ENCODE data around the gene USP36.
"Not testable (repeated sequence)": the region's sequence is repeated elsewhere in the genome, so short reads cannot be mapped to it uniquely, and the experiment has no call there.

USP36 gene

DNA sequence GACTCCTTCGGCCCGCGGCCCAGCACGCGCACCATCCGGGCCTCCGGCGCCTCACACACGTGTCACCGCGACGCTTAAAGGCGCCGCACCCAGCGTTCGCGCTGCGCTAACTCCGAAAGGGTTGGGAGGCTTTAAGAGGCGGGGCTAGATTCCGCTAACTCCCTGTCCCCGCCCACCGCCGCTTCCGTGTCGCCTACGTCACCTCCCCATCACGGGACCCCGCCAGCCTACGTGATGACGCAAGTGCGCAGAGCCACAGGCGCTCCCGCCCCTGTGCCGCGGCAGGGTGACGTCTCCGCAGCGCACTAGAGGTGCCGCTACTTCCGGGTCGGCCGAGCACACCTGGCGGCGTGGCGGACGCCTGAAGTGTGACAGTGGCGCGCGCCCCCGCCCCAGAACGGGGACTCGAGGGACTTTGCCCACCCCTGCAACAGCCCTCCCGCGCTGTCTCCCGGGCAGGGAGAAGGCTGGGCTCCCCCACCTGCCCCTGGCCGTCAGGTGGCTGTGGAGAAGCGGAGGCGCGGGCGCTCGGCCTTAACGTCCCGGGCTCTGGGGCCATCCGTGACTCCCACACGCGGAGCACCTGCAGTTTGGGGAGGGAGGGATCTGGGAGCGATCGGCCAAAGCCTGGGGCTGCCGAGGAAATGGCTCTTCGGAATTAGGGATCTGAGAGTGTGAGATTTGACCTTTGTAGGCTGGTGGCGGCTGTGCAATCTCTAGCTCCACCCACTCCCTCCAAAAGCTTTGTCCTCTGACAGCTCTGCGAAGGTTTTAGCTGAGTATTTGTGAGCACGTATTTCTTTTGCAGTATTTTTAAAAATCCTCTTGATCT, at the start of gene USP36:
Gene USP36, minus strand, starts transcription at position 35 of the 832 bp plus-strand sequence. CDS start 4,451 bp downstream, outside the sequence.
- DNase-seq (ENCODE audit: low spot score): peak; percentile 96
- peak; percentile 73 for FAIRE-seq

DNA sequence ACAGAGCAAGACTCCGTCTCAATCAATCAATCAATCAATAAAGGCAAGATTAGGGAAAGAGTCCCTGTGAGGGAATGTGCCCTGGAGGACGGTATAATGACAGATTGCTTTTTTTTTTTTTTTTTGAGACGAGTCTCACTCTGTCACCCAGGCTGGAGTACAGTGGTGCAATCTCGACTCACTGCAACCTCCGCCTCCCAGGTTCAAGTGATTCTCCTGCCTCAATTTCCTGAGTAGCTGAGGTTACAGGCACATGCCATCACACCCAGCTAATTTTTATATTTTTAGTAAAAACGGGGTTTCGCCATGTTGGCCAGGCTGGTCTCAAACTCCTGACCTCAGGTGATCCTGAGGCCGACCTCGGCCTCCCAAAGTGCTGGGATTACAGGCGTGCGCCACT, 49.5 kb upstream of the USP36 start:
- not testable (repeated sequence) for DNase-seq (ENCODE audit: low spot score); FAIRE-seq

DNA sequence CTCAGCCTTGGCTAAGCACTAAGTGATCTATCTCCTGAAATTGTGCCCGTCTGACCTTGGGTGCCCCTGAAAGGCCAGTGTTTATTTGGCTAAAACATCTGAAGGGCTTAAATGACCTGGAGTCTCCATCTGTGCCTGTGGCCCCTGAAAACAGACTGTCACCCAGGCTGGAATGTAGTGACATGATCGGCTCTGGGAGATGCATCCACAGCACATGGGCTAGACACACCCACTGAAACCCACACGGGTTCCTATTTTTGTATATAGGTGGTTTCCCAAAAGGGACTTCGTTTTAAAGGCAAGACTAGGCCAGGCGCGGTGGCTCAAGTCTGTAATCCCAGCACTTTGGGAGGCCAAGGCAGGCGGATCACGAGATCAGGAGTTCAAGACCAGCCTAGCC, 48.9 kb upstream of the USP36 start:
- FAIRE-seq (no peak), DNase-seq (ENCODE audit: low spot score) (no peak)

DNA sequence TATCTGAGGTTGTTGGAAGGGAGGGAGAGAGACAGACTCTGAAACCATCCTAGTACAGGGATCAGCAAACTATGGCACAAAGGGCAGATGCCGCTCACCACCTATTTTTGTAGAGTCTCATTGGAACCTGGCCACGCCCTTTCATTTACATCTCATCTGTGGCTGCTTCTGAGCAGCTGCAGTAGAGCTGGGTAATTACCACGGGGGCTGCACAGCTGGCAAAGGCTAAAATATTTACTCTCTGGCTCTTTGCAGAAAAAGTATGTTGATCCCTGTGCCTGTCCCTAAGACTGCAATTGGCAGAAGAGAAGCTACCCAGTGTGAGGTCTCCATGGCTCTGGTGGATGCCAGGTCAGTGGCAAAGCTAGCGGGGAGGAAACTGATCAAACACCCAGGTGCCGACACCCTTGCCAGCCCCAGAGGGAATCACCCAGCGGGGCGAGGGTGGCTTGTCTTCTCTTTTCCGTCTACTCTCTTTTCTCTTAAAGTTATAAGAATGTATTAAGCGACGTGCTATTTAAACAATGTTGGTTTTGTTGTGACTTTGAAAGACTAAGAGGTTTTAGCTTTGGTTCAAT, 48.4 kb upstream of the USP36 start:
- FAIRE-seq (no peak), DNase-seq (ENCODE audit: low spot score) (no peak)

DNA sequence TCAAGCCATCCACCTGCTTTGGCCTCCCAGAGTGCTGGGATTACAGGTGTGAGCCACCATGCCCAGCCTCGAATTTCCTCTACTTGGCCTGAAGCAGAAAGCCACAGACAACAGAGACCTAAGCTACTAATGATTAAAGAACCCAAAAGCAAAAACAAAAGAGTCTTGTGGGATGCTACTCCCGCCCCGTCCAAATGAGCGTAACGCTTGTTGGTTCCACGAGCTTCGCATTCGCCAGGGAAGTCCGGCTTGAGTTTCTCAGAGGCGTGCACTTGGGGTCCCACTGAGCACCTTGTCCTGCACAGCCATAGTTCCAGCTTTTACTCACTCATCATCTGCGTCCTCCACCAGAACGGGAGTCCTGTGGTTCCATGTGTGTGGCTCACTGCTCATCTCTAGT, 46.3 kb upstream of the USP36 start:
- DNase-seq (ENCODE audit: low spot score) (no peak), FAIRE-seq (no peak)

DNA sequence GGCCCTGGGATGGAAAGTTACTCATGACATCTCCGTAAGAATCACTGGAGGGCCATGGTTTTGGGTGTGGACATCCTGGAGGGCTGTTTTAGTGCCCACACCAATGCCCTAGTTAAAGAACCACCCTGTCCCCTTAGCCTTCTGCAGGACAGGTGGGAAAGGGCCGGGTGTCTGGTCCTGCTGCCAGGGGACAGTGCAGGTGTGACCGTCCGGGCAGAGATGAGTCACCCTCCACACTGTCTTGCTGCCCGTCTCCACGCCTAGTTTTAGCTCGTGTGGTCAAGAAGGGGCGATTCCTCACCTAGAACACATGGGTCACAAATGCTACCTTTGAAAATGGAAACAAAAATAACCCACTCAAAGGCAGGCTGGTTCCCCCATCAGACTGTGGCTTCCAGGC, 45.3 kb upstream of the USP36 start:
- FAIRE-seq (no peak), DNase-seq (ENCODE audit: low spot score) (no peak)

DNA sequence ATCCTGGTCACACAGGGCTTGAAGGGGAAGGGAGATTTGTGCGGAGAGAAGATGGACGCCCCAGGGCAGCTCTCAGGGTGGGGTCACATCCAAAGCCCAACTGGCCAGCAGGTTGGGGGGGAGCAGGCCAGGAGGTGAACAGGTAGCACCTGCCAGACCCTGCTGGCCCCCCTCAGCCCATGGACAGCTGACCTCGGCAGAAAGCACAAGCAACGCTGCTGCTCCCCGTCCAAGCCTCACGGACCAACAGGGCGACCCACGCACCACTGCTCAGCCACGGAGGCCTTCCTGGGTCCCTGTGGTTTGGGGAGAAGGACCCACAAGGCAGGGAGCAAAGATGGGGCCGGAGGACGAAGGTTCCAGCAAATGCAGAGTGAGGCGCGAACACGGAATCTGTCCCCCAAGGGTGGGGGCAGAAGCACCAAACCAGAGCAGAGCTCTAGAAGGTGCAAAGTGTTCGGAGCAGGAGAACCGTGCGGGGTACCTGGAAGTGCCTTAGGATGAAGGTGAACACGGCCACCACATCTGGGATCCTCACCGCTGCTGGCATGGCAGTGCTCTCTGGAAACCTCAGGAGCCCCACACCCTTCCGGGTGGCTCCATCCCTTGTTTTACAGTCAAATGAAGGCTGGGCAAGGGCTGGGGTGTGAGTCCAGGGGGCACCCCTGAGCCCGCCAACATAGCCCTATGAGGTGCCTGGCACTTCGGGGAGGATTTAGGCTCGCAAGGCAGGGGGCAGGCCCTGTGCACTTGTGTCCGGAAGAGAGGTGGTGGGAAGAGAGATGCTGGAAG, 44.5 kb upstream of the USP36 start:
- DNase-seq (ENCODE audit: low spot score) (no peak), FAIRE-seq (no peak)

DNA sequence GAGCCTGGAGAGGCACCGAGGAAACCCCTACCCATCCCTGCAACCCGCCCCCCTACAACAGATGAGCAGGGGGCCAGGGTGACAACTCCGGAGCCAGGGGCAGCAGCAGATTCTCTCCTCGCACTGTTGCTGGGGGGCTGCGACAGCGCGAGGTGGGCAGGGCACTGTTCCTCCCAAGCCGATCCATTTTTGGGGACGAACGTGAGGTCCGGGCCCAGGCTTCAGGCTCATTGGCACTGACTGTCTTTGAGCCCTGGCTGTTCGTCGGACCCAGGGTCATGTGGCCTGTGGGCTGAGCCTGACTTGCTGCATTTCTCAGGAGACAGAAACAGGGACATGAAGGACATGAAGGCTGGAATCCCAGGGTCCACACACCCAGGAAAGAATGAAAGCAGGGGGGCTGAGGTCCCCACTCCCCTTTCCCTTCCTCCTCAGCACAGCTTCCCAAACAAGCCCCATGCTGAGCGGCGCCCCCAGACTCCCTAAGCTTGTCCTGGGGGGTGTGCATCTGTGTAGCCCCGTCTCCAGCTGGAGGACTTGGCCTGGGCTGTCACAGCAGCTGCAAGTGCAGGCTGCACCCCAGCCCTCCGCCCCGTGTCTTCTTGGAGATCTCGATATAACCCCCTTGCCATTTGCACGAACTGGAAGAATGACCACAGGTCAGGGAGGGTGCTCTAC, 43.7 kb upstream of the USP36 start:
- DNase-seq (ENCODE audit: low spot score): no peak
- FAIRE-seq: no peak

DNA sequence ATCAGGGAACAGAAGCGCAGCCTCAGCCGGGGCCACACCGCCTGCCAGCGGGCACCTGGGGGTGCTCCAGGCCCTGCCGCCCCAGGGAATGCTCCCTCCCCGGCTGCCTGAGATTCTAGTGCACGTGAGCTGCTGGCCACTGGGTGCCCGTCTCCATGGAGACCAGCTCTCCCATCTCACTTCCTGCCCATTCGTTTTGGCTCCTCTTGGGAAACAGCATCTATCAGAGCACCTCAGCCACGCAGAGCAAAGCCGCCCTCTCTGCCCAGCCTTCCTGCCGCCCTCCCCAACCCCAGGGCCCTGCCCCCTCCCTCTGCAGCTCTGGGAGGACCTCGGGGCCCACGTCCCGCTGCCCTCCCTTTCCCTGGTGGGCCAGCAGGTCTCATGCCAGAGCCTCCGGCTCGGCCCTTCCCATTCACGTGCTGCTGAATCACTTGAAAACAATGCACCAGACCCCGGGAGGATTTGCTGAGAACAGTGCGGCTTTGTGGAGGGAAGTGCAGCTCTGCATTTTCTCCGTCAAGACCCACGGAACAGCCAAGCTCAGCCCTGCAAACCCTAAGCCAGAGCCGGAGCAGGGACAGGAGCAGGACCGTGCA, 43.0 kb upstream of the USP36 start:
- DNase-seq (ENCODE audit: low spot score): peak; percentile 89
- FAIRE-seq: peak; percentile 71

DNA sequence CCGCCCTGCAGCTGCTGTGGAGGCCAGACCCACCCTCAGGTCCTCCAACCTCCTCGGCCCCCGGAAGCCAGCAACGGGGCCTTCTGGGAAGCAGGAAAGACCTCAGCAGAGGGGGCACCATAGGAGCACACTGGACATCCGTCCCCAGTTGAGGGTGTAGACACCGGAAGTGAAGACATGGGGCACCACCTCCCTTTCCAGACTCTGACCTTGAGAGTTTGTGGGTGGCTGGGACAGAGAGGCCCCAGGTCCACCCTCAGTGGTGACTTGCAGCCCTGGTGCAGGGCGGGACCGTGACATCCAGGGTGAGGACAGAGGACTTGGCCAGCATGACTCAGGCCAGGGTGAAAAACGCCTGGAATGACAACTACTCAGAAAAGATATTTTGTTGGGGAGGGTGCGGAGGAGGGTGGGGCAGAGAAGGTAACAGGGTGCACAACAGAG, 42.5 kb upstream of the USP36 start:
- FAIRE-seq (peak; percentile 78), DNase-seq (ENCODE audit: low spot score) (peak; percentile 91)

DNA sequence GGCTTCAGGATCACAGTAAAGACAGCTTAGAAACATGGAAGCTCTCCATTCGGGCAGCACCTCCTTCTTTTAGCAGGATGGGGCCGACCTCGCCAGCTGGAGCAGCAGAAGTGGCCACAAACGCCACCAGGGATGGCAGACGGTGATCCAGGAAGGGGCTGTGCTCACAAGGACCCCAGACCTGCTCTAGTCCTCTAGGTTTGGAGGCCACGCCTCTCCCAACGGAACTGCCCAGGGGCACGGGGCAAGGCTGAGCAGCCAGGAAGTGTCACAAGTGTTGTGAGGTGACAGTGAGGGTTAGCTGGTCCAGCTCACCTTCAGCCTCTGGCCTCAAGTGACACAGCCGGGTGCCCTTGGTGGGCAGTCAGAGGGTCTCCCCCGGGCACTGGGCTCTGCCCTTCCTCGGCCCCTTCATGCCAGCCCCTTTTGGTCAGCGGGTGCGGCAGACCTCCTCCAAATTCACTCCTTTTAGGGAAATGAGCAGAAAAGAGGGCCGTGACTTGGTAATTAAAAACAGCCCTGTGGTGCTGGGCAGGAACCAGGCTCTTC, 42.0 kb upstream of the USP36 start:
- DNase-seq (ENCODE audit: low spot score) (no peak), FAIRE-seq (no peak)

DNA sequence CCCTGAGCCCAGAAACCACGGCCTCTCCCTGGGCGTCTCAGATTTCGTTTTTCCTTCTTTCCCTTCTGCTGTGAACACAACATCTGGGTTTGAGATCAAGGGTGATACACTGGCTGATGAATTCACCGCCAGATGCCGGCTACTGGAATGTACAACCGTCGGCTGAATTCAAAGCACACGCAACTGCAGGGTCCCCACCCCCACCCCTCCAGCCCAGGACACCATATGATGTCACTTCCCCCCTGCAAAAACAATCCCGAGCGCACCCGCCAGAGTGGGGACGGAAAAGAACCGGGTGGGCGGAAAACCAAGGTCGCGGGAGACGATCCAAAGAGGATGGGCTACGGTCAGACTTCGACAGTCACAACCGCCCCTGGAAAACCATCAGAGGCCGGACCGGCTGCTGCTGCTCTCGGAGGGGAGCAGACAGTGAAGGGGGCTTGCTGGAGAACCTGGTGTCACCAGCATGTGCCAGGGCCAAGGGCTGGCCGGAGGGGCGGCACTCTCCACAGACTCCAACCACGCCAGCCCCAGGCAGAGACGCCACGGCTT, 39.1 kb upstream of the USP36 start:
- FAIRE-seq: no peak

DNA sequence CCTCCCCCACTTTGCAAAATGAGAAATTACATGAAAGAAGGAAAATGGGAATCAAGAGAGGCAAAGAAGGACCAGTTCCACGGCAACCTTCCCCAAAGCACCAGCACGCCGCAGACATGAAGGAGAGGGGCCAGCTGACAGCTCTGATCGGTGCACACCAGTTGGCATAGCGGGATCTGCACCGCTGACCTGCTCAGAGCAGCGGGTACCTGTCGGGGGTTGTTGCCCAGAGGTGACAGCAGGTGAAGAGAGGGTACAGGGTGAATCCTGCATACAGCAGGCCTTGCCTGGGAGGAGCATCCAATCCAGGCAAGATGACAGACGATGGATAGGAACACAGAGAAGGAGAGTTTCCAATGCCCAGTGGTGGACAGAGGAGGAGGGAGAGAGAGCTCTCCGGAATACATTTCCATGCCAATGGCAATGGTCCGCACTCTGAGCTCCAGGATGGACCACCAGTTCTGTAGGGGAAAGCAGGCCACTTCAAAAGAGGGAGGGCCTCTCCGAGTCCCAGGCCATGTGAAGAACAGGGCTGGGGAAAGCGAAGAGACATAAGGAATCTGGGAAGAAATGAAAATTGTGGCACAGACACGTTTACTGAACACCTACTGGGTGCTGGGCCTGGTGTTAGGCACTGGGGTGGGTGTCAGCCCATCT, 38.4 kb upstream of the USP36 start:
- no peak for DNase-seq (ENCODE audit: low spot score)
- FAIRE-seq: no peak

More for the DNA sequence above, 39.1 kb upstream of the USP36 start:
- DNase-seq (ENCODE audit: low spot score): no peak

DNA sequence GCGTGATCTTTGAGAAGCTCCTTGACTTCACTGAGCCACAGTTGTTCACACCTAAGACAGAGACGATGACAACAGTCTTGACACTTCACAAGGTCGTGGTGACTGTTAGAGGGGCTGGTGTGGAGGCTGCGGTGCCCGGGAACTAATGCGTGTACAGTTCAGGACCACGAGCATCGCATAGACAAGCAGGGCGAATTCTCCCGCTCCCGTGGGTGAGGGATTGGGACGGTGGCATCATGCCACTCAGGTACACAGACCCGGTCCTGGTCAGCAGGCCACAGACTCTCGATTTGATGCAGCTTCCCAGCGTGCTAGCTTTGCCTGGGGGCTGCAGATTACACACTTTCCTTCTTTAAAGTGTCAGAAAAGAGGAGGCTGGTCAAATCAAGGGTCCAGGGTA, 37.6 kb upstream of the USP36 start:
- DNase-seq (ENCODE audit: low spot score) (no peak), FAIRE-seq (no peak)

DNA sequence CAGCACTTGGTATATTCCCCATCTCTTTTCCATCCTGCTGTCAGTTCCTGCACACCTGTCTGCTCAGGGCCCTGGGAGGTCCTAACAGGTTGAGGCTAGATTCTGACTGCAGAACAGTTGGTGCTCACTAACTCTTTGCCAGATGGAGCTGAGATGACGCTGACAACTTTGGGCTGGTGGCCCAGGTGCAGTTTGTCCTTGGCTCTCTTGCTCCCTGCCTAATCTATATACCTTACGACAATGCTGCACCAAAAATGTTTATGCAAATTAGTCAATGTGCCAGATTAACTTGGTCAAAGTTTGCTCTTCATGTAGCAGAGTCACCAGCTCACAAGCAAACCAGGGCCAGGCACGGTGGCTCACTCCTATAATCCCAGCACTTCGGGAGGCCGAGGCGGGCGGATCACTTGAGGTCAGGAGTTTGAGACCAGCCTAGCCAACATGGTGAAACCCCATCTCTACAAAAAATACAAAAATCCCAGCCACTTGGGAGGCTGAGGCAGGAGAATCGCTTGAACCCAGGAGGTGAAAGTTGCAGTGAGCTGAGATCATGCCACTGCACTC, 36.4 kb upstream of the USP36 start:
- not testable (repeated sequence) for DNase-seq (ENCODE audit: low spot score); FAIRE-seq

DNA sequence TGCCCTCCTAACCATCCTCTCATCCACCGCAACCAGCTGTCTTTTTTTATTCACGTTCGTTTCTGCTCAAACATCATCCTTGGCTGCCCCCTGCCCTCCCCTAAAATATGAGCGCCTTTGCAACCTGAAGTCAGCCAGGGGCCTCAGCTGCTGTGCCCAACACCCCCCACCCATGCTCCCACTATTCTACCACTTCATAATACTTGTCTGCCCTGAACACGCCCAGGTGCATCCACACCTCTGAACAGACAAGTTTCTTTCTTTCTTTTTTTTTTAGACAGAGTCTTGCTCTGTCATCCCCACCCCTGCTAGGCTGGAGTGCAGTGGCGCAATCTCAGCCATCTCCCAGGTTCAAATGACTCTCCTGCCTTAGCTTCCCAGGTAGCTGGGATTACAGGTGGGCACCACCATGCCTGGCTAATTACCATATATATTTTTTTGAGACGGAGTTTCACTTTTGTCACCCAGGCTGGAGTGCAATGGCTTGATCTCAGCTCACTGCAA, 35.5 kb upstream of the USP36 start:
- FAIRE-seq (no peak), DNase-seq (ENCODE audit: low spot score) (no peak)

DNA sequence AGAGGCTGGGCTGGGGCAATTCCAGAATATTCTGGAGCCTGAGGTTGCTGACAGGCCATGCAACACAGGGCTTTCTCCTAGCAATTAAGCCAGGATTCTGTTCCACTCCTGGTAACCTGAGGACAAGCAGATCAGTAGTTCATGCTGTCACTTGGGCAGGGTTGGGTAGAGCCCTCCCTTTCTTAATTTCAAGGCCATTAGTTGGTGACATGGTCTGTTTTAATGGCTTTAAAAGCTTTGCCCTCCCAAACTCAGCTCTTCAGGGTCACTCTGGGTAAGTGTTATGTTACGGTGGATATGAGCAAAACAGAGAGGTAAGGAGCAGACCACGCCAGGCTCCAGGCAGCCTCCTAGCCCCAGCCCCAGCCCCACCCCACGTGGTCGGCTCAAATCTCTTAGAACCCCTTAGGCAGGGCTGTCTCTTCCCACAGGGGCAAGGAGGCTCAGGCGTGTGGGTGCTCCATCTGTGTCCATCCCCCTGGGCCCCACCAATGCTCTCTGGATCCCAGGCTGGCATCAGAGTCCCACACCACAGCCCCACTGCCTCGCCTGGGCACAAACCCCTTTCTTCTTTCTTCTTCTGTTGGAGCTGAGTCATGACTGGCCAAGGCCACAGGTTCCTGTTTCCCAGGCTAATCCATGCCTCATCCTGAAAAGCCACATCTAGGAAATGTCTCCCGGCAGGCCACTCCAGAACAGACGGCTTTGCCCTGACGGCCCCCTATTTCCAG, 34.9 kb upstream of the USP36 start:
- peak; percentile 48 for DNase-seq (ENCODE audit: low spot score)
- FAIRE-seq: peak; percentile 50

DNA sequence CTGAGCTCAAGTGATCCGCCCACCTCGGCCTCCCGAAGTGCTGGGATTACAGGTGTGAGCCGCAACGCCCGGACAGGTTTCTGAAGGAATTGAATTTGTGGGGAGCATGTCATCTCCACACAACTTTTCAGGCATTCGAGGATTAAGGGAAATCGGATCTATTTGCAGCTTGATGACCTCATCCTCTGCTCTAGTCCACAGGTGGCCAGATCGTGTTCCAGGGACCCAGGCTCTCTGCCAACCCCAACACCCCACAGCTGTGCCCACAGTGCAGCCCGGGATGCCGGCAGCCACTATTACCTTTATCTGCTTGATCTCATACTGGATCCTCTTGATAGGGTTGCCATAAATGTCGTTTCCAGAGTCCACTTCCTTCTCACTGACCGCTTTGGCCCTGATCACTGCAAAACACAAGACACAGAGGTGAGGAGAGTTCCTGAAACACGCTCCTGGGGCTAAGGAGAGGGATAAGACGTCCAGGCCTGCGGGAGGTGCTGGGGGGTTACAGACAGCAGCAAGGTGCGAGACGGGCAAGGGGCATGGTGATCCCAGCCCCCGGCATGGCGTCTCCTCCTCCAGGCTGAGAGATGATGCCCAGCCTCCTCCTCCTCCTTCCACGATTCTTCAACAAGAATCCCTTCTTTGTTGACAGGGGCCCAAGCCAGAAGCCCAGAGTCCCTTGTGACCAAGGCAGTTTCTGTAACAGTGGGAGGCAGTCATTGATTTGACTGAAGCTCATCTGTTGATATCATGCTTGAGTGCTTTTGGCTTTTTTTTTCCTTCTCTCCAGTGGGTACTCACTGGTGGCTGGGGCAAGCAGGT, 33.1 kb upstream of the USP36 start:
- no peak for DNase-seq (ENCODE audit: low spot score)
- no peak for FAIRE-seq
